GM21529 (cell line): ENCODE measurements around the gene ZNF497.
"Not testable (repeated sequence)": the region's sequence is repeated elsewhere in the genome, so short reads cannot be mapped to it uniquely, and the experiment has no call there.

Experiments
- ATAC-seq: cut with Tn5 transposase; IDR thresholded peaks from one replicate; pipeline ENCODE4 v1.9.1; 2021; ENCODE audit not compliant: unreplicated experiment

Gene ZNF497

DNA sequence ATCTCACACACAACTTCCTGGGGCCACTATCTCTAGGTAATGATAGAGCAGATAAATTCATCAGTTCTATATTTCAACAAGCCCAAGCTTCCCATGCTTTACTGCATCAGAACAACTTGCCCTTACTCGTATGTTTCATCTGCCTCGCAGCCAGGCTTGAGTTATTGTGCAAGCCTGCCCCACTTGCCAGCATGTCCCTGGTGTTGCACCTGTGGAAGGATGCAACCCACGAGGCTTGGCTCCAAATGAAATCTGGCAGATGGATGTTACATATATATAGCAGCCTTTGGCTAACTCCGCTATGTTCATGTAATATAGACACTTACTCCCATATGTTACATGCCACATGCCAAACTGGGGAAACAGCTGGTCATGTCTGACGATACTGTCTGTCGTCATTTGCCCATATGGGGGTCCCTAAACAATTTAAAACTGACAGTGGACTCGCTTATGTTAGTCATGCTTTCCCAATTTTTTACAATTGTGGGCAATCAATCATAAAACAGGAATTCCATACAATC lies 51.1 kb downstream of the ZNF497 start:
- no peak for ATAC-seq

DNA sequence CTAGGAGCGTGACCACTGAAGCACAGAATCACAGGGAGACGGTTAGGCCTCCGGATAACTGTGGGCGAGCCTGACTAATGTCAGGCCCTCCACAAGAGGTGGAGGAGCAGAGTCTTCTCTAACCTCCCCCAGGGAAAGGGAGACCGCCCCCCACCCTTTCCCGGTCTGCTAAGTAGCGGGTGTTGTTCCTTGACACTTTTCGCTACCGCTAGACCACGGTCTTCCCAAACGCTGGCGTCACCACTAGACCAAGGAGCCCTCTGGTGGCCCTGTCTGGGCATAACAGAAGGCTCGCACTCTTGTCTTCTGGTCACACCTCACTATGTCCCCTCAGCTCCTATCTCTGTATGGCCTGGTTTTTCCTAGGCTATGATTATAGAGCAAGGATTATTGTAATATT lies 51.9 kb downstream of the ZNF497 start:
- ATAC-seq, result not testable (repeated sequence)

DNA sequence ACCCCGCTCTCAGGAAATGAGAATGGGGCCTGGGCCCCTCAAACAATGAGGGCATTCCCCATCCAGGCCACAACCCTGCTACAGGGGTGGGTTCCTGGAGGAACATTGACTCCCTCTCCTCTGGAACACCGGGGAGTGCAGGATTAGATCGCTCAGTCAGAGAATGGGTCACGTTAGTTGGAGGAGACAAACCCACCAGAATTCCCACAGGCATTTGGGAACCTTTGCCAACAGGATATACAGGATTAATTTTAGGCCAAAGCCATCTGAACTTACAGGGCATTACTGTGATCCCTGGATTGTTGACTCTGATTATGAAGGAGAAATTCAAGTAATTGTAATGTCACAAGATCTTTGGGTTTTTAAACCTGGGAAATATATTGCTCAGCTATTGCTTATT lies 54.8 kb downstream of the ZNF497 start:
- no peak for ATAC-seq

DNA sequence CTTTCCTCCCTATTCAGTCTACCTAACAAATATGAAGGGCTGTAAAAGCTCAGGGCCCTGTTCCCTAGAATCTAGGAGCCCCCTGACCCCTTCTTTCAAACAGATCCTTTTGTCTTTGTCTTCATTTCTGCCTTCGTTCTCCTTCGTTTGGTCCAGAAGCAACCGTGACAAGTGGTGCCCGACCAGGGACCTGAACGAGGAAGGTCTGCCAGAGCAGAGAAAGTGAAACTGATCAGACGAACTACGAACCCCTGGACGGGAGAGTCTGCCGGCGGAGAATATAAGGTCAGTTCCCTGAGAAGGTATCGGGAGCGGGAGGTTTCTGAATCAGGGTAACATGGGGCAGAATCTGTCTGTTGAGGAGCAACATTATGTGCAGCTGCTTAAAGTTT lies 56.6 kb downstream of the ZNF497 start:
- no peak for ATAC-seq

DNA sequence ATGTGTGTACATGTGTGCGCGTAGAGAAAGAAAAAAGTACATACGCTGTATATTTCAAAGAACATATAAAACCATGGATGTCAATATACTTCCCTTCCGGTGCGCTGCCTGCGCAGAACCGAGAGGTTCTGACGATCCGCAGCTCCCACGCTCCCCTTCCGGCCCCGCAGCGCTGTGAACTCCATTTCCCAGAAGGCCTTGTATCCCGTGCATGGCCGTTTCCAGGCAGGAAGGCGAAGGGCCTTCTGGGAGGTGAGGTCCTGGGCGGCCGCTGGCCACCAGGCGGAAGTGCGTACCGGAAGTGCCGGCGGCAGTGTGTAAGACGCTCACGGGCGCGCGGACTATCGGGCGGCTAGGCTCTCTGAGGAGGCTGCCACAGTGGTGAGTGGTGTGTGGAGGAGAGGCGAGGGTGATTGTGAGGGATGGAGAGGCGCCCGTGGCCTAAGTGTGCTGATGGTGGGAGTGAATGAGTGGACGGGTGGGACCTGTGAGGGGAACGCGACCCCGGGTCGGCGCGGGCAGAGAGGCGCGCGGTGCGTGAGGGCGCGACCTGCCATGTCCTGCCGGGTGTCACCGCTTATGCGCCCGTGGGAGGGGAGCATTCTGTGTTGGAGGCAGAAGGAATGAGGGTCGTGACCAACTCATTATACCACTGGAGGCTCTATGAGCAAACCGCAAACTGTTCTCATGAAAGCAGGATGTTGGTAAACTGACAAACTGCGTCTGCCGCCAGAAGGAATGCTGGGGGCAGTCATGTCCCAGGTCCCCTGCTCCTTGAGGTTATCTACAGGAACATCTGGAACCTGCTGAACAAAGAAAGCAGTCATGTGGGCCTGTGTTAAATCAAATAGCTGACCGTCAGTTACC lies 57.3 kb downstream of the ZNF497 start, which contains the start of gene ERVK3-1:
TSS of gene ERVK3-1 (plus strand) at position 313 of the 867 bp plus-strand sequence. CDS start 6,792 bp downstream, outside the sequence.
- peak; percentile 91 for ATAC-seq

DNA sequence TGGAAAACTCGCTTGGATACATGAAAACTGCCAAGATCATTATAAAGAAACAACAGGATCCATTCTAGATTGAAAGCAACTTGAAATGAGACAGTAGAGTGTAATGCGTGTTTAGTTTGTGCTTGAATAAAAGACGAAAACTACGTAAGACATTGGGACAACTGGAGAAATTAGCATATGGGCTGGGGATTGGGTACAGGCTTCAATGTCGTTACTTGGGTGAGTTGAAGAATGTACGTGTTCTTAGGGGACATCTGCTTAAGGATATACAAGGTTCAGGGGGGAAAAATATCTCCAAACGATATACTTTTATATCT lies 57.8 kb downstream of the ZNF497 start:
- ATAC-seq, result peak; percentile 7
